NCI-H82 treated with DMSO at 0.1 percent for 48 hours (cell line): ENCODE results near the gene SGIP1.
"Not testable (repeated sequence)": the region's sequence is repeated elsewhere in the genome, so short reads cannot be mapped to it uniquely, and the experiment has no call there.

ENCODE experiments used
- DNase-seq: peaks from one replicate; lab custom pipeline; 2025; ENCODE audit not compliant: unreplicated experiment; lab: John Stamatoyannopoulos, UW

The SGIP1 gene

DNA sequence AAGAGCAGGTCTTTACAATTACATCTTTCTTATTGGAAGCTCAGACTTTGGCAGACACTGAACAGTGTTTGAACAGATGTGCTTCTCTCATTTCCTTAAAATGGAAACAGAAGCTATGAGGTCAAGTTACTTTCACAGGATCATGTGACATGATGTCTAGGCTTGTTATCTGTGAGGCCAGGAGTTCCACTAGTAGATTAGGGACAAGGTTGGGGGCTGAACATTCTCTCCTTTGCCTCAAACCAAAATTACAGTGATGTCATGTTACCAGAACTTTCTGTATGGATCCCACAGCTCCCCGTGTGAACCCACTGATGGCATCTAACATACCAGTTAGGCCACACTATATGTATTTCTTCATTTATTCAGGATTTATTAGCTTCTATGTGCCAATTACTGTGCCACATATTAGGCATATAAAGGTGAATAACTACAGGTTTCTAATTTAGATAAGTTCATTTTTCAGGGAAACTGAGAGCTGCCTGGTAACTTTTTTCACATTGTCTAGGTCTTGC lies 224.3 kb downstream of the SGIP1 start:
- no peak for DNase-seq

DNA sequence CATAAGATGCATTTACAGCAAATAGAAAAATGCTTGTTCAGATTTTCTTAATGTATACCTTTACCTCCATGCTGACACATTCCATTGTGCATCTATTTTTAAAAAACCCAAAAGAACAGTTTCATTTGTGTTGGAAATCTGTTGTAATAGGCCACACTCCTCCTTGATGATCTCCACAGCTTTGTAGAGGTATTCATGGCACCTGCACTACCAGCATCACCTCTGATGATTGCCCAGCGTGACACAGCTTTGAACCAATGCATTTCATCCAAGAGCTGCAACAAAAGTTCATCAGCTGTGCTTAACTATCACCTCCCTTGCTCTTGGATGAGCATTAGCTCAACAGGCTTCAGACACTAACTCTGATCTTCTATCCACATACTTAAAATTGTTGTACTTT lies 226.6 kb downstream of the SGIP1 start:
- no peak for DNase-seq

DNA sequence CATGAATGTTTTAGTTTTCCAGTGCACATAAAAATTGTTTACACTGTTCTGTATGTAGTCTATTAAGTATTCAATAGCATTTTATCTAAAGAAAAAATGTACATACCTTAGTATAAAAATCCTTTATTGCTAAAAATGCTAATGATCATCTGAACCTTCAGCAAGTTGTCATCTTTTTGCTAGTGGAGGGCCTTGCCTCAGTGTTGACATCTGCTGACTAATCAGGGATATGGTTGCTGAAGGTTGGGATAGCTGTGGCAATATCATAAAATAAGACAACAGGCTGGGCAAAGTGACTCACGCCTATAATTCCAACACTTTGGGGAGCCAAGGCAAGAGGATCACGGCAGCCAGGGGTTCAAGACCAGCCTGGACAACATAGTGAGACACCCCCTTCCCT lies 227.3 kb downstream of the SGIP1 start:
- DNase-seq = no peak

- DNase-seq = peak; percentile 24
These were observed 231.1 kb downstream of the SGIP1 start for GRCh38 chr1:66764994-66765578.

- DNase-seq = no peak
These were observed 233.7 kb downstream of the SGIP1 start for GRCh38 chr1:66767626-66768025.

DNA sequence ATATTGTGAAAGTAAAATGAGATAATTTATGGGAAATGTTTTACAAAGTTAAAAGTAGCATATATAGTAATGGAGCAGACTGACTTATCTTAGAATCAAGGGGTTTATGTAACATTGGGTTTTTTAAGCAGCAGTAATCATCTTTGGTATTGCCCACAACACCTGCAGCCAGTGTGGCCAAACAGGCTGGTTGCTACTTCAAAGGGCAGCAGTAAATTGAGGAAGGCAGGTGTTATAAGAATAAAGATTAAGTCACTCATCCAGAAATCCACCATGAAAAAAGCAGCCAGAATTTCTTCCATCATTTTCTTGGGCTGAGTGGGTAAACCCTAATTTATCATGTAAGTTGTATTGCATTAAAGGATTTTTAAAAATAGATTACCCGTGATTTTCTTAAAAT lies 235.0 kb downstream of the SGIP1 start:
- DNase-seq = no peak

DNA sequence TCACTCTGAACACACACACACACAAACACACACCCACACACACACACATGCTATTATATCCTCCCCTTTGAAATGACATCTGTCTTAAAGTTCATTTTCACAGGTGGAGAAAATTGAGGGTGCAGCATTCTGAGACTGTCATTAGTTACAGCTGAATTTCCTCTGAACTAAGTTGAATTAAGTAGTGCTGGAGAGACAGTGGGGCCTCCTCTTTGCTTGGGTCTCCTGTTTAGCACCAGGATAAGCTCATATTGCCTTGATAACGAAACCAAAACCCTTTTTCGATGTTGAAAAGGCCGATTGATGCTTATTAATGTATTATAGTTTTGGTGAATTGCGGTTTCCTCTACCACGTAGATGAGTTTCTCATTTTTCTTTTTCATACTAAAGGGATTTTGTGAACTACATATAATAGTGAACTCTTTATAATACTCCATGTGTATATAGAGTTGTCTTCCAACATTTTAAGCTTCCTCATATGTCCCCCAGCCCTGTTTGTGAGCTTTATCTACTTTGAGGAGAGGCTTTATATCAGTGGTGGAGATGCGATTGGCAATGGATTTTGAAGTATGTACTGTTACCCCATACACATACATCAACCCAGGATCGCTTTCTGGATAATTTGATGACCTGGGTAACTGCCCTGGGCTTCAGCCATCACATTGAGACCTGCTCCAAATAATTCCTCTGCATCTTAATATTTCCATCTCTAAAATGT lies 235.7 kb downstream of the SGIP1 start:
- DNase-seq = no peak

- no peak for DNase-seq
These were observed 236.3 kb downstream of the SGIP1 start for GRCh38 chr1:66770240-66770639.

GRCh38 chr1:66770694-66771093 lies 236.7 kb downstream of the SGIP1 start:
- no peak for DNase-seq

DNA sequence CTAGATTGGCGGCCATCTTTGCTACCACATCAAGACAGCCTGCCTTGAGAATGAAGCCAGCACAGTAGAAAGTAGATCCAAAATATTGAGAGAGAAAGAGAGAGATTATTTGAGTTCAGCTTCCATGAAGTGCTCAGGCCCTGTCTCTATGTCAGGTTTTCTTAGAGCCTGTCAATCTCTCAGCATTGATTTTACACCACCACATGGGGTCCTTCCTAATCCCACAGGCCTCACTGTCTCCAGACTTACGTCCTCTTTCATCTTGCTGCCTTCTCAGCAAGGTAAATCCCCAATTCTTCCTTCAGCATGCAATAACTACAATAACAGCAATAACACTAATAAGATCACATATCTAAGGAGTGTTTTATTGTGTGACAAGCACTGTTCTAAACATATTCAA lies 239.3 kb downstream of the SGIP1 start:
- DNase-seq = no peak

DNA sequence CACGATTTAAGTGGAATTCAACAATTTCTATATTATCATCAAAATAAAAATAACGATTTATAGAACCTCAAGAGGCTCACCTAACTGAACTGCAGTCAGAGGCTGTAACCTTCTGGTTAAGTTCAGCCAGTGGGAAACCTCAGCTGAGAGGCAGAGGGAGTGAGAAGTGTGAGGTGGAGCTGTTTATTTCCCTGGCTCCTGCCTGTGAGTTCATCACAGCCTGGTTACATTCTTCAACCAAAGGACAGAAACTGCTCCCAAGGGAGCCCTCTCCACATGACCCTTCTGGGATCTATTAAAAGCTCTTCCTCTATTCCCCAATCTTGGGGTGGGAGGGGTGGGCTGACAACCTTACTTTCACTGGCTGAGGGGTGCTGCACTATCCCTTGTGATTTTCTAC lies 240.5 kb downstream of the SGIP1 start:
- no peak for DNase-seq

DNA sequence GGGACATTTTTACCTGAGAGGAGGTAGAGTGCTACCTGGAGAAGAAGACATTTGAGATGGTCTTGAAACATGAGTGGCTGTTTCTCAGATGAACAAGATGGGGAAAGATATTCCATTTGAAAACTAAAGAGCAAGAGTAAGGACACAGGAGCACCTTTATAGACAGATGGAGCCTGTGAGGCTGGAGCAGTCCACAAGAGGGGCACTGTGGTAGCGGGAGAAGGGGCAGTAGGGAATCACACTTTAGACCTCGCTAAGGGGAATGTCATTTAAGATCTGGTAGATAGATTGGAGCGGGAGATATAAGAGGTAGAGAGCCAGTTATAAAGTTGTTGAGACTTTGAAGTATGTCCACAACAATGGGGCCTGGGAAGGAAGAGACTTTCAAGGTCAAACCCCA lies 241.7 kb downstream of the SGIP1 start:
- no peak for DNase-seq

- no peak for DNase-seq
These were observed 243.9 kb downstream of the SGIP1 start for GRCh38 chr1:66777831-66778230.

DNA sequence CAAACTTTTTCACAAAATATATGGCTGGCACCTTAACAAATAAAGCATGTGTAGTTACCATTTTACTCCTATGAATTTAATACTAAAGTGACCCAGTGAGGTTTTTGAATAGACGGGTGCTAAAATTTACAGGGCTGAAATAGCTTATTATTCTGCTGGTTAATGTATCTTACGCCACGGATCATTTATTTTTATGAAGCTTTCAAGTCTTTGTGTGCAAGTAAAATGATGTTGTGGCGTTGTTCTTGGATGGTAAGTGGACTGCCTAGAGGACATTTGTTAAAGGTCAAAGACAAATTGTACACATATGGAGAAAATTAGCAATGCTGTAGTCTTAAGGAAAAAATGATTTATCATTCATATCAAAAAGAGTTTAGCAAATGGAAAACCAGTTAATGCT lies 244.3 kb downstream of the SGIP1 start:
- DNase-seq = no peak

DNA sequence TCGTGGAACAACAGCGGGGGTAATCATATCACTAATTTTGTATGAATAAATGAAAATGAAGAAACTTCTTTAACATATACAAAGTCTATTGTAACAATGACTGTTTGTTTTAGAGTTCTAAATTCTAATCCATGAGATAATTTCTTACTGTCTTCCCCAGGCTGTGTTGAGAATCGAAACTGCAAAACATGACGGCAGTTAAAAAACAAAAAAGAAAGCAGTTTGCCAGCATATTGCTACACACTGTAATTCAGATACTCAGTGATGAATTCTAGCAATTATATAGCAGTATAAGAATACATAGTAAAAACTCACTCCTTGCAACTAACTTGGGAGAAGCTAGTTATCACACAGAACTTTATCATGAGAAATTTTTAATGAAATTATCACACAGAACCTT lies 245.0 kb downstream of the SGIP1 start:
- no peak for DNase-seq

DNA sequence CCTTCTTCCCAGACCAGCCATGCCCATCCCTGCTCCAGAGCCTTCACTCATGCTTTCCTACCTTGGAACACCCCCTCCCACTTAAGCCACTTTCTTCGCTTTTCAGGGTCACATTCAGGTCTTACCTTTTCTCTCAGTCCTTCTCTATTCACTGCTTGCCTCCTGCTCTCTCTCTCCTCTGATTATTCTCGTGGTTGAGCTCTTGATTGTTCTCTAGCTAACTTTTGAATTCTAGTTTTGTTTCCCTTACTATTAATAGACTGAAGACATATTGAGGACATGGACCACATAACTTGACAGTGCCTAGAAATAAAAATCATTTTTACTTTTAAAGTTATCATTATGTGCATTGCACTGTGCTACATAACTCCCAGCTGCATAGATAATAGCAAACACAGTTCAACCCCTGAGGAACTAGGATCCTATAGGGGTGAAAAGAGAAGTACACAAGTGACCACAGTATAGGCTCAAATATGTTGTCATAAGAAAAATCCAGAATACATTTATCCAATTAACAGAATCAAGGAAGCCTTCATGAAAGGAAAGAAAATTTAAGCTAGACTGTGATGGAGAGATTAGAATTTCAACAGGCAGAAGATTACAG lies 245.6 kb downstream of the SGIP1 start:
- no peak for DNase-seq

DNA sequence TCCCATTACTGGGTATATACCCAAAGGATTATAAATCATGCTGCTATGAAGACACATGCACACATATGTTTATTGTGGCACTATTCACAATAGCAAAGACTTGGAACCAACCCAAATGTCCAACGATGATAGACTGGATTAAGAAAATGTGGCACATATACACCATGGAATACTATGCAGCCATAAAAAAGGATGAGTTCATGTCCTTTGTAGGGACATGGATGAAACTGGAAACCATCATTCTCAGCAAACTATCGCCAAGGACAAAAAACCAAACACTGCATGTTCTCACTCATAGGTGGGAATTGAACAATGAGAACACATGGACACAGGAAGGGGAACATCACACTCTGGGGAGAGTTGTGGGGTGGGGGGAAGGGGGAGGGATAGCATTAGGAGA lies 251.8 kb downstream of the SGIP1 start:
- DNase-seq = not testable (repeated sequence)

- no peak for DNase-seq
These were observed 253.7 kb downstream of the SGIP1 start for GRCh38 chr1:66787641-66788040.

- no peak for DNase-seq
These were observed 254.4 kb downstream of the SGIP1 start for GRCh38 chr1:66788231-66788939.

DNA sequence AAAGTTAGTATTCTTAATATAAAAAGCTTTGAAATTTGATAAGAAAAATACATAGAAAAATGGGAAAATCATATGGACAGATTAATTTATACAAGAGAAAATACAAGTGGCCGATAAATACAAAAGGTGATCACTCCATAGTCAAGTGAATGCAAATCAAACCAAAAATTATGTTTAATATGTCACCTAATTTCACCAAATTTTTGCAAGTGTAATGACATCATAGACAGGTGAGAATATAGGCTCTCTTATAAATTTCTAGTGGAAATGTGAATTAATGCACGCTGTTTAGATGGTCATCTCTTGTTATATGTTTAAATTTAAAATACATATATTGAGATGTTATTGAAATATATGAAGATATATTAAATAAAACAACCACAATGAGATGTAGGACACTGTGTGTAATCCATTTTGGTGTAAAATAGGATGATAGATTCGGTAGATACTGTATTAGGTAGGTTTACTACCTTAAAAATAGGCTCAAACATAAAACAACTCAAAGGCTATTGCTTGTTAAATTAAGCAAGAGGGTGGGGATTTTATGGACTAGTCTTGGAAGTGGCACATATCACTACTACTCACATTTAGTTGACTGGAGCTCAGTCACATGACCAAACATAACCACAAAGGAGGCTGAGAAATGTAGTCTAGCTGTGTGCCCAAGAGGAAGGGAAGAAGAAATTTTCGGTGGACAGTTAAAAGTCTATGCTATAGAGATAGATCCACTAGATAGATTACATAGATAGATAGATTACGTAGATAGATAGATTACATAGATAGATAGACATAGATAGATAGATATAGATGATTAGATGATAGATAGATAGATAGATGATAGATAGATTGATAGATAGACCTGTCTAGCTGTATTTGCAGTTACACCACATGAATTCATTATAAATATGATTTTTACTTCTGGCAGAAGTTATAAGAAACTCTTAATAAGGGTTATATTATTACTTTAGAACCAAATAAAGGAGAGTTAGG lies 258.0 kb downstream of the SGIP1 start:
- DNase-seq = no peak

DNA sequence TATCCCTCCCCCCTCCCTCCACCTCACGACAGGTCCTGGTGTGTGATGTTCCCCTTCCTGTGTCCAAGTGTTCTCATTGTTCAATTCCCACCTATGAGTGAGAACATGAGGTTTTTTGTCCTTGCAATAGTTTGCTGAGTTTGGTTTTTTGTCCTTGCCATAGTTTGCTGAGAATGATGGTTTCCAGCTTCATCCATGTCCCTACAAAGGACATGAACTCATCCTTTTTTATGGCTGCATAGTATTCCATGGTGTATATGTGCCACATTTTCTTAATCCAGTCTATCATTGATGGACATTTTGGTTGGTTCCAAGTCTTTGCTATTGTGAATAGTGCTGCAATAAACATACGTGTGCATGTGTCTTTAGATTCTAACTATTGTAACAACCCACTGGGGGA lies 261.9 kb downstream of the SGIP1 start:
- not testable (repeated sequence) for DNase-seq
